Measurements from ENCODE around the gene BTRC. TPM values are rescaled to one million over a fixed set of nuclear protein-coding genes. Genes with fewer than 3 reads are reported as not detected.

Gene BTRC
- total and polyA plus RNA-seq, 12 donors, result 10.0 to 35.3 (median 20.3) TPM

GRCh38 chr10:101402711-101403110 lies 48.7 kb downstream of the BTRC start:
- intact Hi-C loops (cut with DNase I), result no loop called here

GRCh38 chr10:101403161-101403560 lies 49.2 kb downstream of the BTRC start:
- DNase-seq, result no peak
- H3K27ac ChIP-seq, result no peak overlapping the region
- intact Hi-C loops (cut with DNase I), result no loop called here
- no peaks in the 10 kb centered on the region for H3K4me1 ChIP-seq (replicated peaks in 1 of 2)
- H3K9me3 ChIP-seq (replicated peaks in 1 of 3), result no peaks in the 10 kb centered on the region
- WGBS, 4 donors, result 88 to 96% (median 92%) methylated on average over 2 of the region's 2 CpGs
- H3K4me3 ChIP-seq, result no peak overlapping the region
- TF ChIP-seq CTCF (IDR thresholded peaks at IDR 0.05) (no peak), POLR2A (IDR thresholded peaks at IDR 0.05) (no peak)
- H3K27me3 ChIP-seq, result no peaks in the 10 kb centered on the region
- H3K36me3 ChIP-seq (replicated peaks in 1 of 2), result no peaks in the 10 kb centered on the region

More at GRCh38 chr10:101402711-101403110, 48.7 kb downstream of the BTRC start:
- H3K4me3 ChIP-seq, result no peak overlapping the region
- no peaks in the 10 kb centered on the region for H3K27me3 ChIP-seq
- no peaks in the 10 kb centered on the region for H3K36me3 ChIP-seq (replicated peaks in 1 of 2)
- no peak for DNase-seq
- TF ChIP-seq POLR2A (IDR thresholded peaks at IDR 0.05), result no peak
- TF ChIP-seq CTCF (IDR thresholded peaks at IDR 0.05), result no peak
- H3K9me3 ChIP-seq (replicated peaks in 1 of 3), result no peaks in the 10 kb centered on the region
- no peaks in the 10 kb centered on the region for H3K4me1 ChIP-seq (replicated peaks in 1 of 2)
- no peak overlapping the region for H3K27ac ChIP-seq

GRCh38 chr10:101405001-101405400 lies 51.0 kb downstream of the BTRC start:
- no peak for DNase-seq
- Histone ChIP-seq H3K4me1 (replicated peaks in 1 of 2) (no peaks in the 10 kb centered on the region), H3K9me3 (replicated peaks in 1 of 3) (no peaks in the 10 kb centered on the region), H3K36me3 (replicated peaks in 1 of 2) (no peaks in the 10 kb centered on the region), H3K27ac (no peak overlapping the region), H3K27me3 (no peaks in the 10 kb centered on the region), H3K4me3 (no peak overlapping the region)
- TF ChIP-seq POLR2A (IDR thresholded peaks at IDR 0.05) (no peak), CTCF (IDR thresholded peaks at IDR 0.05) (no peak)
- intact Hi-C loops (cut with DNase I), result no loop called here
- 97 to 100% (median 98%) methylated on average over 2 of the region's 2 CpGs for WGBS, 4 donors

- no peak overlapping the region for H3K4me3 ChIP-seq
- peaks cover 0 to 7% (median 0%) of the 10 kb centered on the region in 3 donors for H3K9me3 ChIP-seq (replicated peaks in 1 of 3)
- intact Hi-C loops (cut with DNase I), result no loop called here
- TF ChIP-seq POLR2A (IDR thresholded peaks at IDR 0.05), result no peak
- no peak for TF ChIP-seq CTCF (IDR thresholded peaks at IDR 0.05)
- no peaks in the 10 kb centered on the region for H3K27me3 ChIP-seq
- no peak for DNase-seq
- H3K27ac ChIP-seq, result no peak overlapping the region
- H3K36me3 ChIP-seq (replicated peaks in 1 of 2), result no peaks in the 10 kb centered on the region
- no peaks in the 10 kb centered on the region for H3K4me1 ChIP-seq (replicated peaks in 1 of 2)
These were observed 57.6 kb downstream of the BTRC start for GRCh38 chr10:101411598-101411997.
